NCI-H510A treated with DMSO at 0.1 percent for 48 hours (cell line): ENCODE measurements around the gene SYCN.

ENCODE experiments used
- DNase-seq: peaks from one replicate; lab custom pipeline; 2025; lab: John Stamatoyannopoulos, UW

Gene SYCN

DNA sequence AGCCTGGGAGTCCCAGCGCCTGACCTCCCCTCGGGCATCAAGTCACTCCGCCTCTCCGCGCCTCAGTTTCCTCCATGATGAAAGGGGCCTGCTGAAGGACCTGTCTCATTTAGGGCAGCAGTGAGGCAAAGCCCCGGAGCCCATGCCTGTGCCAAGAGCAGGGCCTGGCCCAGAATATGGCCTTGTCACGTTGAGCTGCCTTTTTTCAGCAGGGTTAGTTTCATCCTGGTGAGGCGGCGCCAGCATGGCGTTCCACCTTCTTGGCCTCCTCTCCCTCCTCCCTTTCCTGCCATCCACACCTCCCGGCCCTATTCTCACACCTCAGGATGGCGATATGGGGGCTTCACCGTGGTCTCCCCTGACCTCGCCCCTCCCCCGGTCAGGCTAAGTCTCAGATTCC, 48.3 kb downstream of the SYCN start:
- no peak for DNase-seq

DNA sequence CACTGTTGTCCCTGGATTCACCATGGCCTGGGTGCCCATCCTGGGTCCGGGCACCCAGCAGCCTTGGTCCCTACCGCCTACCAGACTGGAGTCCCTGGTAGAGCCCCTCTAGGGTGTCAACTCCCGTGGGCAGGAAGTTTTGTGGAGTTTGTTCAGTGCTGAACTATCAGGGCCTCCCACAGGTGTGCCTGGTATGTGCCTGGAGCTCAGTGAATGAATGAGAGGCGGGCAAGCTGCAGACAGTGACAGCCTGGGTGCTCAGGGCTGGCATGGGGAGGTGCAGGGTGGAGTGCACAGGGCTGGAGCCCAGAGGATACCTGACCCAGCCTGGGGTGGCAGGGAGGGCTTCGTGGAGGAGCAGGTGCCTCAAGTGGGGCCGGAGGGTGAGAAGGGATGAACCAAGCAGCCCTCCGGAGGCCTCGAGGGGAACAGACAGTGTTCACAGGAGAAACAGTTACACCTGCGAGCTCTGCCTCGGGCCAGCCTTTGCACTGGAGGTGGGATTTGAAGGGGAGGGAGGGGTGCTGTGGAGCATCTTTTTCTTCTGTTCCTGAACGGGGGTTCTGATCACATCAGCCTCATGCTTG, 48.9 kb downstream of the SYCN start:
- DNase-seq = no peak

DNA sequence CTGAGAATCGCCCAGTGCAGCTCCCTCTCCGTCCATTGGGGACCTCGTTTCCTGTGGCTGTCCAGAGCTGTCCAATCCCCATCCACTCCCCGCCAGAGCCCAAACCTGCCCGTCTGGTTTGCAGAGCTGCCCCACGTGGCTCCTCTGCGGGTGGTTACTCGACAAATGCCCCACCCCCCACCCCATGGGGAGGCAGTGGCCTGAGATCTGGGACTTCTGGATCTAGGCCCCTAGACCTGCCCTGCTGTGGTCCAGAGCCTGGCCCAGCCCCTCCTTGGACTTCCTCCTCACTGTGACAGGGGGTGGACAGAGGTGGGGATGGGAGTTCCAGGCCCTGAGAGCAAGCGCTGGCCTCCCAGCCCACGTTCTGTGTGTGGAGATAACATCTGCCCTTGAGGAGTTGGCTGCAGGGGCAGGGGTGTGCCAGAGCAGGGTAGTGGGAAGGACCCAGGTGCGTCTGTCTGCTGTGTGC, 49.4 kb downstream of the SYCN start:
- no peak for DNase-seq

DNA sequence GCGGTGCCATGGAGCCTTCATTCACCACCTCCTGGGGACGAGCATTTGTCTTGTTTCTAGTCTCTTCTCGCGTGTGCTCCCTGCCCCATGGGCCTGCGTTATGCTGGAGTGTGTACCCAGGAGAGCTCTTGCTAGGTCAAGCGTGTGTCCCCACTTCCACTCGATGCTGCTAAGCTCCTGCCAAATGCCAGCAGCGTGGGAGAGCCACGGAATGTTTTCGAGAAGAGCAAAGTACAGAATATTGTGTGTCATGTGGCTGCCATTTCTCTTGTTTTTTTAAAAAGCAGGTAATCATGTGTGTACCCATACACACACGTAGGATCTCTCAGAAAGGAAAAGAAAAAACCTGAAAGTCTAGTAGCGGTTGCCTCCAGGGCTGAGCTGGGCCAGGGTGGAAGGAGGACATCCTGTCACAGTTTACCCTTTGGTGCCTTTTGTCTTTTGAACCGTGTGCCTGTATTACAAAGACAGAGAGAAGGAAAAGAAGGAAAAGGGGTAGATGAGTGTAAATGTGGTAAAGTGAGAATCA, 49.9 kb downstream of the SYCN start:
- no peak for DNase-seq
